Muscle of arm (tissue), 12 donors: ENCODE results near the gene P4HA1. TPM values are rescaled to one million over a fixed set of nuclear protein-coding genes. Genes with fewer than 3 reads are reported as not detected.

Experiments used
- DNase-seq: peaks from one replicate; pipeline ENCODE4 v3.0.0-alpha.2; 2013
- polyA plus RNA-seq, 12 donors: library from polyadenylated mRNA; unstranded; fragments of 120-200 nt; gene quantifications; one replicate each; pipeline ENCODE4 v1.2.1, GENCODE V29; 2013; ENCODE audit not compliant: insufficient read length in 12 of 12

The P4HA1 gene
- polyA plus RNA-seq, 12 donors: 35.8 to 92.5 (median 65.9) TPM; not detected in 1

DNA sequence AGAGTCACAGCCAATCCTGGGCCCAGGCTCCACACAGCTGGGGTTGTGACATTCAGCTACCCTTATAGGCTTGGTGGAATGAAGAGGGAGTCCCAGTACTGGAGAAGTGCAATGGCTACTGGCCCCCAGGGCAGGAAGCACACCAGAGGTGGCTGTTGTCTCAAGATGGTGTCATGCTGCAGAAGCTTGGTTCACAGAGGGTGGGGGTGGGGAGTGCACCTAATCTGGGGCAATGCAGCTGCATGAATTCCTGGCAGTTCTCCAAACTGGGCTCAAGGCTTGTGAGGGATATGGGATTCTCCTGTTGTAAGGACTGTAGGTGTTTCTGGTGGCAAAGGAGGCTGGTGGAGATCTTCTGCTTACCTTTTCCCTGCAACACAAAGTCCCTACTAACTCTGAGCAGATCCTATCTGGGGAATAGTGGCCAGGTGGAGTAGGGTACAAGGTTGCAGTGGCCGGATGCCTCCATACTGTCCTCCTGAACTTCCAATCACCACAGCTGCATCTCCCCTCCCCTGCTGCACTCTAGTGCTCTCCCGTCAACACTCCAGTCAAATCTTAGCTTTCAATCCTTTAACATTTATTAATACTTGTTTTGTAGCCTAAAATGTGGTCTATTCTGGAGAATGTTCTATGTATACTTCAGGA is 114.7 kb downstream of the P4HA1 start:
- DNase-seq: no peak

DNA sequence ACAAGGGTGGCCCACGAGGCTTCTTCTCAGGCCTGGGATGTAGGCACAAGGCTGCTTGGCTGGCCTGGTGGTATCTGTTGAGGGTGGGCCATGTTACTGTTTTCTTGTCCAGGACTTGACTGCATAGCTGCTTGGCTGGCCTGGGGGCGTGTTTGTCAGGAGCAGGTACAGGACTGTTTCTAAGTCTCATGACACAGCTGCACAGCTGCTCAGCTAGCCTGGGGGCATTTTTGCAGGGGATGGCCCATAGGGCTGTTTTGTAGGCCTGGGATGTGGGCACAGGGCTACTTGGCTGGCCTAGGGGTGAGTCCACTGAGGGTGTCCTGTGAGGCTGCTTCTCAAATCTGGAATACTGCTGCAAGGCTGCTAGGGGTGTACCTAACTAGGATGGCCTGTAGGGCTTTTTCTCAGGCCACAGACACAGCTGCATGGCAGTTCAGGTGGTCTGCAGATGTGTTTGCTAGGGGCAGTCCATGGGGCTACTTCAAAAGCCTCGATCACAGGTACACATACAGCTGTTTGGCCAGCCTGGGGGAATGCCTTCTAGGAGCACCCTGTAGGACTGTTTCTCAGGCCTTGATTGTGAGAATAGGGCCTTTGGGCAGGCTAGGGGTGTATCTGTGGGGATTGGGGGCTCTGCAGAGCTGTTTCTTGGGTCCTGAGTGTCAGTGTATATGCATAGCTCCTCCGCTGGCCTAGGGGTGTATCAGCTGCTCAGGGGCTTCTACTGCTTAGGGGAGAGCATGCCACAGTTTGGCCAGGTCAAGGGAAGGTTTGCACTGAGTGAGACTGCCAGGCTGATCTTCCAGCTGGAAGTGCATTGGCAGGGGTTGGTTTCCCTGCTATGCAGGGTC is 115.4 kb downstream of the P4HA1 start:
- no peak for DNase-seq

DNA sequence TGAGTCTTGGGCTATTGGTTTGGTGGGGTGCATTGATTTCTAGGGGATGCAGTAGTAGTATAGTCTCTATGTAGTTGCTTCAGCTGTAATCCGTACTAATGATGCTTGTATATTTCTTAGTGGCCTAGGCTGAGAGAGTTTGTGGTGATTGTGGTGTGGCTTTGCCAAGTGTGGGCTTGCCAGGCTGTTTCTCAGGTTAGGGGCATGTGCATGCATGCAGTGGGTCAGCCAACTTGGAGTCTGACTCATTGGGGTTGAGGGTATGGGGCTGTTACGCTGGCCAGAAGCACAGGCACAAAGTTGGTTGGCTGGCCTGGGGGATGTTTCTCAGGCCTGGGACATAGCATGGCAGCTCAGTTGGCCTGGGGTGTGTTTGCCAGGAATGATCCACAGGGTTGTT is 116.3 kb downstream of the P4HA1 start:
- DNase-seq: no peak

DNA sequence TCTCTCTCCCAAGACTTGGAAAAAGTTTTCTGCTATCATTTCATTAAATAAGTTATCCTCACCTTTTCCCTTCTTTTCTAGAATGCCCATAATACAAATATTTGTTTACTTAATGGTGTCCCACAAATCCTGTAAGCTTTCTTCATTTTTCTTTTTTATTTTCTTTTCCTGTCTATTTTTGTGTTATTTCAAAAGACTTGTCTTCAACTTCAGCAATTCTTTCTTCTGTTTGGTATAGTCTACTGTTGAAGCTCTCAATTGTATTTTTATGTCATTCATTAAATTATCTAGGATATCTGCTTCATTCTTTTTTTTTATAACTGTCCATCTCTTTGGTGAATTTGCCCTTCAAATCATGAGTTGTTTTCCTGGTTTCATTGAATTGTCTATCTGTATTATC is 117.0 kb downstream of the P4HA1 start:
- DNase-seq: no peak

DNA sequence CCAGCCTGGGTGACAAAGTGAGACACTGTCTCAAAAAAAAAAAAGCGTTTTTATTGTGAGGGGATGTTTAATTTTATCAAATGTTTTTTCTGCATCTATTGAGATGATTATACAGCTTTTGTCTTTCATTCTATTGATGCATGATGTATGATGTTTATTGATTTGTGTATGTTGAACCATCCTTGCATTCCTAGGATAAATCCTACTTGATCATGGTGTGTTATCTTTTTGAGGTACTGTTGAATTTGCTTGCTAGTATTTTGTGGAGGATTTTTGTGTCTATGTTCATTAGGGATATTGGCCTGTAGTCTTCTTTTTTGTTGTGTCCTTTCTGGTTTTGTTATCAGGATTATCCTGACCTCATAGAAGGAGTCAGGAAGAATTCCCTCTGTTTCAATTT is 119.8 kb downstream of the P4HA1 start:
- DNase-seq: no peak

Other genes with a start within 250 kb of the P4HA1 start
- 10 to 100 TPM in 3 of 12 donors, 1 to 10 TPM in 8, not detected in 1; 6.1 to 11.8 (median 9.4) TPM for gene OIT3, start 203.1 kb downstream of the P4HA1 start, polyA plus RNA-seq
- under 1 TPM in 5 of 12 donors, not detected in 7; 0.16 to 0.53 (median 0.28) TPM for gene PLA2G12B, start 142.1 kb downstream of the P4HA1 start, polyA plus RNA-seq
- gene NUDT13, start 13.6 kb upstream of the P4HA1 start, polyA plus RNA-seq: 1 to 10 TPM in 10 of 12 donors, not detected in 2; 2.7 to 5.3 (median 3.5) TPM
- gene ECD, start 71.1 kb upstream of the P4HA1 start, polyA plus RNA-seq: 10 to 100 TPM in 11 of 12 donors, not detected in 1; 21.4 to 31.1 (median 25.3) TPM
- gene FAM149B1, start 71.3 kb upstream of the P4HA1 start, polyA plus RNA-seq: 10 to 100 TPM in 11 of 12 donors, not detected in 1; 19.7 to 41.7 (median 24.5) TPM
- 10 to 100 TPM in 11 of 12 donors, not detected in 1; 15.6 to 25.5 (median 21.3) TPM for gene DNAJC9, start 150.4 kb upstream of the P4HA1 start, polyA plus RNA-seq
- 100 to 1,000 TPM in 1 of 12 donors, 10 to 100 TPM in 10, not detected in 1; 51.1 to 160 (median 67.6) TPM for gene MRPS16, start 155.8 kb upstream of the P4HA1 start, polyA plus RNA-seq